GM06990 (cell line): ENCODE data around the gene DDRGK1.

ENCODE experiments used
- DNase-seq: peaks from one replicate; pipeline ENCODE4 v3.0.0-alpha.2; 2011; ENCODE audit not compliant: insufficient read length; ENCODE audit errors: extremely low read depth
- H3K27me3 ChIP-seq: replicated peaks from 2 replicates; pipeline ENCODE4 v1.6.0; 2011; ENCODE audit warnings: low read length; ENCODE audit not compliant: control insufficient read depth, insufficient read depth
- H3K36me3 ChIP-seq: 2 replicates; pipeline ENCODE4 v1.5.1; 2011; ENCODE audit warnings: low read length; ENCODE audit not compliant: control insufficient read depth, insufficient read depth
- H3K4me3 ChIP-seq: replicated peaks from 2 replicates; pipeline ENCODE4 v1.5.1; 2011; ENCODE audit warnings: low read depth, mild to moderate bottlenecking, control low read depth, low read length
- CTCF ChIP-seq: IDR thresholded peaks from 2 replicates; pipeline ENCODE4 v1.5.1; 2011; ENCODE audit warnings: low read length, control low read depth, mild to moderate bottlenecking, inconsistent platforms; ENCODE audit not compliant: insufficient read depth, poor library complexity, severe bottlenecking

DDRGK1 gene

GRCh38 chr20:3204124-3204794, at the start of gene DDRGK1:
DDRGK1 (minus strand) TSS chr20:3204682; CDS start chr20:3204627, 55 bp downstream.
- Histone ChIP-seq H3K36me3 (peaks cover 7% of the 10 kb centered on the region), H3K4me3 (peak within 1 kb of the TSS; percentile 95), H3K27me3 (no peaks in the 10 kb centered on the region)
- TF ChIP-seq CTCF = no peak
- DNase-seq = peak; percentile 94

- no peak for TF ChIP-seq CTCF
- Histone ChIP-seq H3K36me3 (no peaks in the 10 kb centered on the region), H3K4me3 (no peak overlapping the region), H3K27me3 (peaks cover 4% of the 10 kb centered on the region)
- DNase-seq = no peak
Observed at GRCh38 chr20:3251806-3252205, 47.3 kb upstream of the DDRGK1 start.

- peak; percentile 43 for TF ChIP-seq CTCF
- DNase-seq = no peak
- peaks cover 4% of the 10 kb centered on the region for H3K27me3 ChIP-seq
Observed at GRCh38 chr20:3250091-3250504, 45.6 kb upstream of the DDRGK1 start.

GRCh38 chr20:3248993-3249347, 44.5 kb upstream of the DDRGK1 start:
- DNase-seq = no peak
- Histone ChIP-seq H3K36me3 (no peaks in the 10 kb centered on the region), H3K27me3 (peaks cover 4% of the 10 kb centered on the region), H3K4me3 (no peak overlapping the region)
- no peak for TF ChIP-seq CTCF

More at GRCh38 chr20:3250091-3250504, 45.6 kb upstream of the DDRGK1 start:
- H3K4me3 ChIP-seq = no peak overlapping the region
- no peaks in the 10 kb centered on the region for H3K36me3 ChIP-seq

GRCh38 chr20:3248167-3248992, 43.9 kb upstream of the DDRGK1 start:
- Histone ChIP-seq H3K27me3 (peaks cover 4% of the 10 kb centered on the region), H3K4me3 (no peak overlapping the region), H3K36me3 (no peaks in the 10 kb centered on the region)
- no peak for TF ChIP-seq CTCF
- DNase-seq = no peak
